Measurements from ENCODE around the gene ZNF547. TPM values are rescaled to one million over a fixed set of nuclear protein-coding genes. Genes with fewer than 3 reads are reported as not detected.

ZNF547 gene
- total and polyA plus RNA-seq, 2 experiments from 2014 or later = 1.4 to 2.0 TPM

- no peaks in the 10 kb centered on the region for H3K9me2 ChIP-seq (ENCODE audit: insufficient read depth)
- no peaks in the 10 kb centered on the region for H3K27me3 ChIP-seq (replicated peaks; ENCODE audit: insufficient read depth)
- in situ Hi-C loops (cut with MboI) = no loop called here
- H2AFZ ChIP-seq = no peak overlapping the region
- no peaks in the 10 kb centered on the region for H3K9me3 ChIP-seq (ENCODE audit: low read depth)
- TF ChIP-seq EZH2 (IDR thresholded peaks at IDR 0.05; ENCODE audit: insufficient read depth, poor library complexity, severe bottlenecking) = no peak
- TF ChIP-seq EZH2phosphoT487 (IDR thresholded peaks at IDR 0.05; ENCODE audit: insufficient read depth, low read depth) = no peak
- no peak overlapping the region for H3K4me3 ChIP-seq
- no peak for DNase-seq
- no peaks in the 10 kb centered on the region for H4K20me1 ChIP-seq (ENCODE audit: insufficient read depth)
- H3K4me1 ChIP-seq (ENCODE audit: insufficient read depth) = no peaks in the 10 kb centered on the region
- H3K4me2 ChIP-seq (ENCODE audit: unreplicated experiment) = no peak overlapping the region
- H3K36me3 ChIP-seq (ENCODE audit: low read depth) = peaks cover 28% of the 10 kb centered on the region
- no peak overlapping the region for H3K9ac ChIP-seq
- 99 to 100% methylated on average over 6 to 8 of the region's 8 CpGs for WGBS, 2 experiments (ENCODE audit: low coverage in 1 of 2, low lambda C conversion rate in 2 of 2, missing lambda C conversion rate in 2 of 2)
- H3K27ac ChIP-seq = no peak overlapping the region
- H3F3A ChIP-seq (ENCODE audit: insufficient read depth) = no peaks in the 10 kb centered on the region
- peaks cover 52% of the 10 kb centered on the region for H3K79me2 ChIP-seq (ENCODE audit: insufficient read depth)
Observed at GRCh38 chr19:57327993-57328392, 35.4 kb upstream of the ZNF547 start.

- no peak for DNase-seq
- H3K9ac ChIP-seq = no peak overlapping the region
Observed at GRCh38 chr19:57334191-57334590, 29.2 kb upstream of the ZNF547 start.

GRCh38 chr19:57338877-57339276 is 24.5 kb upstream of the ZNF547 start:
- H3K9me3 ChIP-seq (ENCODE audit: low read depth) = no peaks in the 10 kb centered on the region
- TF ChIP-seq EZH2 (IDR thresholded peaks at IDR 0.05; ENCODE audit: insufficient read depth, poor library complexity, severe bottlenecking) (no peak), EZH2phosphoT487 (IDR thresholded peaks at IDR 0.05; ENCODE audit: insufficient read depth, low read depth) (no peak)
- no peak overlapping the region for H3K4me3 ChIP-seq
- H3K4me2 ChIP-seq (ENCODE audit: unreplicated experiment) = no peak overlapping the region
- peak; percentile 28 for DNase-seq
- H4K20me1 ChIP-seq (ENCODE audit: insufficient read depth) = no peaks in the 10 kb centered on the region
- 0 out of 2 replicates have a peak, but pooled peaks cover 12% of the 10 kb centered on the region for H3K79me2 ChIP-seq (ENCODE audit: insufficient read depth)
- no peaks in the 10 kb centered on the region for H3K4me1 ChIP-seq (ENCODE audit: insufficient read depth)
- no peaks in the 10 kb centered on the region for H3K9me2 ChIP-seq (ENCODE audit: insufficient read depth)
- in situ Hi-C loops (cut with MboI) = no loop called here
- no peak overlapping the region for H2AFZ ChIP-seq
- 61 to 69% methylated on average over 3 of the region's 3 CpGs for WGBS, 2 experiments (ENCODE audit: low coverage in 1 of 2, low lambda C conversion rate in 2 of 2, missing lambda C conversion rate in 2 of 2)
- H3F3A ChIP-seq (ENCODE audit: insufficient read depth) = peaks cover 5% of the 10 kb centered on the region; the same call in 1 of the 2 replicates
- H3K9ac ChIP-seq = no peak overlapping the region
- no peaks in the 10 kb centered on the region for H3K36me3 ChIP-seq (ENCODE audit: low read depth)
- H3K27me3 ChIP-seq (replicated peaks; ENCODE audit: insufficient read depth) = no peaks in the 10 kb centered on the region
- H3K27ac ChIP-seq = no peak overlapping the region

More at GRCh38 chr19:57334191-57334590, 29.2 kb upstream of the ZNF547 start:
- Histone ChIP-seq H3K36me3 (ENCODE audit: low read depth) (peaks cover 1% of the 10 kb centered on the region; the same call in 1 of the 2 replicates), H3K9me3 (ENCODE audit: low read depth) (no peaks in the 10 kb centered on the region), H3K4me2 (ENCODE audit: unreplicated experiment) (no peak overlapping the region), H2AFZ (no peak overlapping the region), H3K4me3 (no peak overlapping the region), H3F3A (ENCODE audit: insufficient read depth) (no peaks in the 10 kb centered on the region), H3K27ac (no peak overlapping the region), H3K27me3 (replicated peaks; ENCODE audit: insufficient read depth) (no peaks in the 10 kb centered on the region), H3K9me2 (ENCODE audit: insufficient read depth) (no peaks in the 10 kb centered on the region), H4K20me1 (ENCODE audit: insufficient read depth) (no peaks in the 10 kb centered on the region), H3K79me2 (ENCODE audit: insufficient read depth) (peaks cover 37% of the 10 kb centered on the region), H3K4me1 (ENCODE audit: insufficient read depth) (no peaks in the 10 kb centered on the region)
- TF ChIP-seq EZH2phosphoT487 (IDR thresholded peaks at IDR 0.05; ENCODE audit: insufficient read depth, low read depth) = no peak
- TF ChIP-seq EZH2 (IDR thresholded peaks at IDR 0.05; ENCODE audit: insufficient read depth, poor library complexity, severe bottlenecking) = no peak
- in situ Hi-C loops (cut with MboI) = no loop called here
- WGBS, 2 experiments (ENCODE audit: low coverage in 1 of 2, low lambda C conversion rate in 2 of 2, missing lambda C conversion rate in 2 of 2) = 72 to 77% methylated on average over 4 of the region's 4 CpGs

- H3K9ac ChIP-seq = no peak overlapping the region
- H3K4me3 ChIP-seq = no peak overlapping the region
- no peak overlapping the region for H3K27ac ChIP-seq
- no peaks in the 10 kb centered on the region for H4K20me1 ChIP-seq (ENCODE audit: insufficient read depth)
- in situ Hi-C loops (cut with MboI) = no loop called here
- H3K27me3 ChIP-seq (replicated peaks; ENCODE audit: insufficient read depth) = no peaks in the 10 kb centered on the region
- no peak for DNase-seq
- H3K9me3 ChIP-seq (ENCODE audit: low read depth) = no peaks in the 10 kb centered on the region
- no peaks in the 10 kb centered on the region for H3K79me2 ChIP-seq (ENCODE audit: insufficient read depth)
- no peaks in the 10 kb centered on the region for H3K9me2 ChIP-seq (ENCODE audit: insufficient read depth)
- no peak overlapping the region for H2AFZ ChIP-seq
- H3F3A ChIP-seq (ENCODE audit: insufficient read depth) = peaks cover 8% of the 10 kb centered on the region; the same call in 1 of the 2 replicates
- no peak overlapping the region for H3K4me2 ChIP-seq (ENCODE audit: unreplicated experiment)
- H3K36me3 ChIP-seq (ENCODE audit: low read depth) = no peaks in the 10 kb centered on the region
- WGBS, 2 experiments (ENCODE audit: low coverage in 1 of 2, low lambda C conversion rate in 2 of 2, missing lambda C conversion rate in 2 of 2) = 46 to 65% methylated on average over 6 of the region's 6 CpGs
- no peak for TF ChIP-seq EZH2 (IDR thresholded peaks at IDR 0.05; ENCODE audit: insufficient read depth, poor library complexity, severe bottlenecking)
- no peak for TF ChIP-seq EZH2phosphoT487 (IDR thresholded peaks at IDR 0.05; ENCODE audit: insufficient read depth, low read depth)
- H3K4me1 ChIP-seq (ENCODE audit: insufficient read depth) = no peaks in the 10 kb centered on the region
Observed at GRCh38 chr19:57342582-57342981, 20.8 kb upstream of the ZNF547 start.

Data from GM23248 (cell line).